H4 (cell line): ENCODE data around the gene XPOT. TPM values are rescaled to one million over a fixed set of nuclear protein-coding genes. Genes with fewer than 3 reads are reported as not detected.
"Not testable (repeated sequence)": the region's sequence is repeated elsewhere in the genome, so short reads cannot be mapped to it uniquely, and the experiment has no call there.

ENCODE experiments used
- DNase-seq: peaks from one replicate; pipeline ENCODE4 v3.0.0-alpha.2; 2015; ENCODE audit warnings: low spot score
- total RNA-seq: library from RNA; depleted of rRNA; stranded (reverse); fragments of >200 nt; shearing (Covaris generic); gene quantifications from 2 replicates; pipeline ENCODE4 v1.2.3, GENCODE V29; 2014; rRNA removed

Gene XPOT, protein sequence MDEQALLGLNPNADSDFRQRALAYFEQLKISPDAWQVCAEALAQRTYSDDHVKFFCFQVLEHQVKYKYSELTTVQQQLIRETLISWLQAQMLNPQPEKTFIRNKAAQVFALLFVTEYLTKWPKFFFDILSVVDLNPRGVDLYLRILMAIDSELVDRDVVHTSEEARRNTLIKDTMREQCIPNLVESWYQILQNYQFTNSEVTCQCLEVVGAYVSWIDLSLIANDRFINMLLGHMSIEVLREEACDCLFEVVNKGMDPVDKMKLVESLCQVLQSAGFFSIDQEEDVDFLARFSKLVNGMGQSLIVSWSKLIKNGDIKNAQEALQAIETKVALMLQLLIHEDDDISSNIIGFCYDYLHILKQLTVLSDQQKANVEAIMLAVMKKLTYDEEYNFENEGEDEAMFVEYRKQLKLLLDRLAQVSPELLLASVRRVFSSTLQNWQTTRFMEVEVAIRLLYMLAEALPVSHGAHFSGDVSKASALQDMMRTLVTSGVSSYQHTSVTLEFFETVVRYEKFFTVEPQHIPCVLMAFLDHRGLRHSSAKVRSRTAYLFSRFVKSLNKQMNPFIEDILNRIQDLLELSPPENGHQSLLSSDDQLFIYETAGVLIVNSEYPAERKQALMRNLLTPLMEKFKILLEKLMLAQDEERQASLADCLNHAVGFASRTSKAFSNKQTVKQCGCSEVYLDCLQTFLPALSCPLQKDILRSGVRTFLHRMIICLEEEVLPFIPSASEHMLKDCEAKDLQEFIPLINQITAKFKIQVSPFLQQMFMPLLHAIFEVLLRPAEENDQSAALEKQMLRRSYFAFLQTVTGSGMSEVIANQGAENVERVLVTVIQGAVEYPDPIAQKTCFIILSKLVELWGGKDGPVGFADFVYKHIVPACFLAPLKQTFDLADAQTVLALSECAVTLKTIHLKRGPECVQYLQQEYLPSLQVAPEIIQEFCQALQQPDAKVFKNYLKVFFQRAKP
- total RNA-seq = 91.4 and 100 TPM in 2 replicates

DNA sequence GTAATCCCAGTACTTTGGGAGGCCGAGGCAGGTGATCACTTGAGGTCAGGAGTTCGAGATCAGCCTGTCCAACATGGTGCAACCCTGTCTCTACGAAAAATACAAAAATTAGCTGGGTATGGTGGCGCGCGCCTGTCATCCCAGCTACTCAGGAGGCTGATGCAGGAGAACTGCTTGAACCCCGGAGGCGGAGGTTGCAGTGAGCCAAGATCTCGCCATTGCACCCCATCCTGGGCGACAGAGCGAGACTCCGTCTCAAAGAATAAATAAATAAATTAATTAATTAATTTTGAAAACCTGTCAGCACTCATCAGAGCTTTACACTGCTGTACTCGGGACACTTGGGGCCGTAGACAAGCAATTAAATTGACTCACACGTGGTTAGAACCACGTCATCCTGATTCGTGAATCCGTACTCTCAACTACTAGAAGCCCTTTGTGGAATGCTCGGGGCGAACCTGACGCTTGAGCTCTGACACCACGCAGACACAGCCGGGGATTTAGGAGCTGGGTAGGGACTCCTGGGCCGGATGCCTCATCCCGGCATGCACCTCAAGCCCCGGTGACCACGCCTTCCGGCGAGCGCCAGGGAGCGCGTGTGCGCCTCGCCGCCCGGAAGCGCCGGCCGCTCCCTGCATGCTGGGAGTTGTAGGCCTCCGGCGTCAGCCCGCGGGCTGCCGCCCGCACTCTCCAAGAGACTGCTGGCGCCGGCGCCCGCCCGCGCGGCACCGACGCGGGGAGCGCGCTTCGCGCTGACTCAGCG, at the start of gene XPOT:
XPOT (plus strand) TSS at position 686 of the 763 bp plus-strand sequence. CDS start 5,644 bp downstream, outside the sequence.
- DNase-seq = peak; percentile 95

GRCh38 chr12:64356209-64356608, 48.0 kb upstream of the XPOT start:
- not testable (repeated sequence) for DNase-seq

DNA sequence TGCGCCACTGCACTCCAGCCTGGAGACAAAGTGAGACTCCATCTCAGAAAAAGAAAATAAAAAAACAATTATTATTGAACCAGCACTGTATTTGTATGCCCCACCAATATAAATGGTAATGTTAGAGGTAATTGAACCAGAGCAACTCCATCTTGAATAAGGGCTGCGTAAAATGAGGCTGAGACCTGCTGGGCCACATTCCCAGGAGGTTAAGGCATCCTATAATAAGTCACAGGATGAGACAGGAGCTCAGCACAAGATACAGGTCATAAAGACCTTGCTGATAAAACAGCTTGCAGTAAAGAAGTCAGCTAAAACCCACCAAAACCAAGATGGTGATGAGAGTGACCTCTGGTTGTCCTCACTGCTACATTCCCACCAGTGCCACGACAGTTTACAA, 43.0 kb upstream of the XPOT start:
- DNase-seq = not testable (repeated sequence)

- DNase-seq = no peak
These were observed 41.4 kb upstream of the XPOT start for GRCh38 chr12:64362721-64363305.

GRCh38 chr12:64383675-64384074, 20.5 kb upstream of the XPOT start:
- DNase-seq = no peak

DNA sequence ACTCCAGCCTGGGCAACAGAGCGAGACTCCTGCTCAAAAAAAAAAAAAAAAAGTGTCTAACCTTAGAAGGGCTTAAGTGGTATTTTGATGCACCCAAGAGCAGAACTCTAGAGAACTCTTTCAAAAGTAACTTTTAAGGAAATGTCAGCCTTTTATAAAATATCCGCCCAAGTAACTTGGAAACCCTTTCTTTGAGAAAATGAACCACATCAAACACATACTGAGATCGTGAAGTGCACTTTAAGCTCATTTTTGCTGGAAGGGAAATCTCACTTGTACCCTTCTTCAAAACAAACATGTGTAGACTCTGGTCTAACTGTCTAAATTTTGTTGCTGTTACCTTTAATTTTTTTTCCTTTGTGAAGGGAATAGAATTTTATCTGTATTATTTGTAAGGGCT, 19.2 kb upstream of the XPOT start:
- no peak for DNase-seq

DNA sequence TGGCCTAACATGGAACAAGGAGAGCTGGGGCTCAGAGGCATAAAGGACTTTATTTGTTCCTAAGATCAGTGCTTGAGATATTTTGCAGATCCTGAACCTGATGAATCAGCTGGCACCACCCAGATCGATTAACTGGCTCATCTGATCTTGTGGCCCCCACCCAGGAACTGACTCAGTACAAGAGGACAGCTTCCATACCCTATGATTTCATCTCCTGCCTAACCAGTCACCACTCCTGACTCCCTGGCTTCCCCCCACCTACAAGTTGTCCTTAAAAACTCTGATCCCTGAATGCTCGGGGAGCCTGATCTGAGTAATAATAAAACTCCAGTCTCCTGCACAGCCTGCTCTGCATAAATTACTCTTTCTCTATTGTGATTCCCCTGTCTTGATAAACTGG, 18.7 kb upstream of the XPOT start:
- DNase-seq = no peak

DNA sequence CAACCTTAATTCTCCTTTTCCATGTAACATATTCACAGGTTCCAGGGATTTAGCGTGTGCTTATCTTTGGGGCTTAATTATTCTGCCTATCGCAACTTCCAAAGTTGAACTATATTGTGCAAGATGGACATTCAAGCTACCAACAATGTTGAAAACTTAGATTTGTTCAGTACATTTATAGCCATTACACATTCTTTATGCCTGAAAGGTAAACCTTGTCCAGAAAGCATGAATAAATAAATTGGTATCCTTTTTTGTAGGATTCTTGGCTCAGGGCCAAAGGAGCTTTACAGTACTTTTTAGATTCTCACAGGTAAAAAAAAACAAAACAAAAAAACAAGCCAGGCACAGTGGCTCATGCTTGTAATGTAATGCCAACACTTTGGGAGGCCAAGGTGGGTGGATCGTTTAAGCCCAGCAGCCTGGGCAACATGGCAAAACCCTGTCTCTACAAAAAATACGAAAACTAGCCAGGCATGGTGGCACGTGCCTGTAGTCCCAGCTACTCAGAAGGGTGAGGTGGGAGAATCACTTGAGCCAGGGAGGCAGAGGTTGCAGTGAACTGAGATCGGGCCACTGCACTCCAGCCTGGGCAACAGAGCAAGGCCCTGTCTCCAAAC, 16.9 kb upstream of the XPOT start:
- DNase-seq = no peak

- no peak for DNase-seq
These were observed 15.0 kb upstream of the XPOT start for GRCh38 chr12:64389154-64389553.

DNA sequence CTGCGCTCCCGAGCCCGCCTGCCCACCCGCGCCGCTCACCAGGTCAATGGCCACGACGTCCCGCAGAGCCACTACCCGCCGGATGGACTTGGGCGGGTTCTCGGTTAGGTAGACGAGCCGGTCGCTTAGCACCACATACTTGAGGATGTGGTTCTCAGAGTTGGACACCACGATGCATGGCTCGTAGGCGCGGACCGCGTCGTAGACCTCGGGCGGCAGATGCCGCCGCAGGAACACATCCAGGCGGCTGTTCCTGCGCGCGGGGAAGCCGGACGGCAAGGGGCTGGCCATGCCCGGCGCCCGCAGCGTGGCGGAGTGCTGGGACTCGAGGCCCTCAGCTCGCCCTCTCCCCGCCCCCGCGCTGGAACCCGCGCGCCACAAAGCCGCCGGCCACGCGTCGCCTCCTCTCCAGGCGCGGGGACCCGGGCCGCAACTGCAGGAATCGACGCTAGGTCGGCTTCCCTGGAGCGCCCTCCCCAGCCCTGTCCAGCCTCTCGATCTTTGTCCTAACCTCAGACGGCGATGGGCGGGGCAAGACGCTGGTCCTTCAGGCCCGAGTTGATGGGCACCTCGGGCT, 13.8 kb upstream of the XPOT start, which contains the start of gene C12orf56:
C12orf56 (minus strand) TSS at position 484 of the 577 bp plus-strand sequence; CDS start at position 291, 193 bp downstream.
- no peak for DNase-seq

- DNase-seq = peak; percentile 23
These were observed 12.0 kb upstream of the XPOT start for GRCh38 chr12:64392221-64392620.

- DNase-seq = no peak
These were observed 8.5 kb upstream of the XPOT start for GRCh38 chr12:64395739-64396138.

GRCh38 chr12:64400041-64400440, 4.2 kb upstream of the XPOT start:
- DNase-seq = no peak

- DNase-seq = no peak
These were observed 2.0 kb upstream of the XPOT start for GRCh38 chr12:64402181-64402580.

DNA sequence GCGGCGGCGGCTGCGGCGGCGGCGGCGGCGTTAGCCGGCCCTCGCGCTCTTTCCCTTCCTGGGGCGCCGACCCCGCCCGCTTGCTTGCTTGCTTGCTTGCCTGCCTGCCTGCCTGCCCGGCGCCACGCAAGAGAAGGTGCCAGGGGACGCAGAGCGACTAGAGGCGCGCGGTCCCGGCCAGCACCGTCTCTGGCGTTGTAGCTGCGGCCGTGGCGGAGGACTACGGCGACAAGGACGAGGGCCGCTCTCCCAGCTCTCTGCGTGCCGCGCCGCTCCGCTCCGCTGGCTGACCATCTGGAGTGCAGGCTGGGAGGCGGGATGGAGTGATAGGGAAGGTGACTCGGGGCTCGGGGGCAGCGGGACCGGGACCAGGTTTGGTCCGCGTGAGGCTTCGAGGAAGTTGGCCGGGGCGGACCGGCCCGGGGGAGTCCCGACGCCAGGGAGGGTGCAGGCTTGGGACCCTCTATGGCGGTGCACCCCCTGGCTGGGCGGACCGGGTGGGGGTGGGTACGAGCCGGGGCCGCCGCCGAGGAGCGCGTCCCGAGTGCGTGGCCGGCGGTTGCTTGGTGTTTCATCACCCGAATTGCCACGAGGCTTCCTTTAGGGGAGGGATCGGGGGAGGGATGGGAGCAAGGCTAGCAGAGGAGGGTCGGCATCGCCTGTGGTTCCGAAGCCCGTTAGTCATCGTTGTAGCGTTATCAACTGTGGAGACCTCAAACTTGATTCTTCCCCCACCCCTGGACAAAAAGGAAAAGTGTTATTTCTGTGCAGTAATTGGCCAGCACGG, 471 bp downstream of the XPOT start:
- DNase-seq = peak; percentile 73

- DNase-seq = no peak
These were observed 3.4 kb downstream of the XPOT start for GRCh38 chr12:64407342-64408223.

DNA sequence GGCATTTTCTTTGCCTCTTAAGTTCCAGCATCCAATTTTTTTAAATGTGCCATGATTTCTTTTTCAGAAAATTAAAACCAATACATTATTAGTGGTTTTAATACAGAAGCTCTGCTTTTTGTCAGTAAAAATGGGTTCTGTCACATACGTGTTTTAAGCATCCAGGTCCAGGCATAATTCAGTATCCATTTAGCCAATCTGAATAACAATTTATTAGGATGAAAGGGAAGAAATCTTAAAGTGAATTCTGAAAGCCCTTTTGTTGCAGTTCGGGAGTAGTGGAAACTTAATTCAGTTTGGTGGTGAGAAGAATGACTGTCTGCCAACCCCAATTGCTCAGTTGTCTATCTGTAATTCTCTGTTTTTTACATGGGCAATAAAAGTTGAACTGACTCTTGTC, 7.2 kb downstream of the XPOT start:
- DNase-seq = no peak

DNA sequence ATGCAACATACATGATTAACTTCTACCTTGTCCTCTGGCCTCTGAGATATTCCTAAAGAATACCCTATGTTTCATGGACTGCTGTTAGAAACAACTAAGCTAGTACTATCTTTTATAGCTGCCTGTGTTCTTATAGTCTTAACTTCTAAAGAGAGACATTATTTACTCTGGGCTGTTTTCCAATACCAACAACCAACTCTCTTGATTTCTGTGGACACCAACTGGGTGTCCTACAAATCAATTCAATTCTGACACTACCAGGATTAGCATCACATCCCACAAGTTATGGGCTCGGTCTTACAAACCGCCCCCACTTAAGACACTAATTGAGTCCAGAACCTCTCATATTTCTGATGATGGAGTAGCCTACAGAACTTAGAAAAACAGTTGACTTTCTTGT, 8.3 kb downstream of the XPOT start:
- DNase-seq = no peak

DNA sequence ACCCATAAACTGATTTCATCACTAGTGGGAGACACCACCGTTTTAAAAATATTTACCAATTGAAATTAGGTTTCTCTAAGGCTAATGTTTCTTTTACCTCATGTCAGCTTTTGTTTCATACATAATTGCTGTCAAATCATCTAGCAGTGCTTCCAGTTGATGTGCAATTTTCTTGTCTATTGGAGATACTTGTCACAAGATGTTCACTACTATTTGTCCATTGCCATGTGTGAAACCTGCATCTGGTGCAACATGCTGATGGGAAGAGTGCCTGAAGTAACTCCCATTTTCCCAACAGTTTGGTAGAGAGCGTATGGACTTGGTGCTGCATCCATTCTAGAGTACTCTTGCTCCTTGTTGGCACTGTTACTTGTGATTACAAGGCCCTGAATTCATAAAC, 9.7 kb downstream of the XPOT start:
- no peak for DNase-seq
